Stimulated activated CD8-positive, alpha-beta memory T cell treated with anti-CD3 and anti-CD28 coated beads, Interleukin-15, amount 100 ng/mL, for 24 hours (primary cell): ENCODE data around the gene SLCO1A2.
"Not testable (repeated sequence)": the region's sequence is repeated elsewhere in the genome, so short reads cannot be mapped to it uniquely, and the experiment has no call there.

ENCODE experiments used
- DNase-seq: peaks from one replicate; pipeline ENCODE4 v3.0.0-alpha.2; 2020; ENCODE audit warnings: low read depth

The SLCO1A2 gene, protein sequence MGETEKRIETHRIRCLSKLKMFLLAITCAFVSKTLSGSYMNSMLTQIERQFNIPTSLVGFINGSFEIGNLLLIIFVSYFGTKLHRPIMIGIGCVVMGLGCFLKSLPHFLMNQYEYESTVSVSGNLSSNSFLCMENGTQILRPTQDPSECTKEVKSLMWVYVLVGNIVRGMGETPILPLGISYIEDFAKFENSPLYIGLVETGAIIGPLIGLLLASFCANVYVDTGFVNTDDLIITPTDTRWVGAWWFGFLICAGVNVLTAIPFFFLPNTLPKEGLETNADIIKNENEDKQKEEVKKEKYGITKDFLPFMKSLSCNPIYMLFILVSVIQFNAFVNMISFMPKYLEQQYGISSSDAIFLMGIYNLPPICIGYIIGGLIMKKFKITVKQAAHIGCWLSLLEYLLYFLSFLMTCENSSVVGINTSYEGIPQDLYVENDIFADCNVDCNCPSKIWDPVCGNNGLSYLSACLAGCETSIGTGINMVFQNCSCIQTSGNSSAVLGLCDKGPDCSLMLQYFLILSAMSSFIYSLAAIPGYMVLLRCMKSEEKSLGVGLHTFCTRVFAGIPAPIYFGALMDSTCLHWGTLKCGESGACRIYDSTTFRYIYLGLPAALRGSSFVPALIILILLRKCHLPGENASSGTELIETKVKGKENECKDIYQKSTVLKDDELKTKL

DNA sequence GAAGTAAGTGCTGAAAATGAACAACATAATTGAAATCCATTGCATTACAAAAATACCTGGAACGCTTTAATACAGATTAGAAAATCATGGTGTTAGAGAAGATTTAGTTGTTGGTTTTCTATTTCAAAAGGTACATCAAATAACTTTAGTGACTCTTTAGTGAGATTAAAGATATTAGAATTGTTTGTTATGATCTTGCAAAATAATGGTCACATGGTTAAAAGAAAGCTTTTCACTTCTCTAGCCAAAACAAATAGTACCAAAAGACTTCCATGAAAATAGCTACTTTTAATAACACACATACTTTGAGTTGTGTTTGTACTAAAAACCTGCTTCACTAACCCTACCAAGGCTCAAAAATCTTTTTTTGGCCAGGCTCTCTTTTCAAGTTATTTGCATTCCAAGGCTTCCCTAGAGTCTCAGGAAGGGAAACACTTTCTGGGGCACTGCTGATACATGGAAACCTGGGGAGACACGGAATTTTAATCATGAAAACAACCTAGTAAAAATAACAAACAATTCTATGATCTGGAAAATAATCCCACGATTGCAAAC lies at the start of gene SLCO1A2:
Gene SLCO1A2 (minus strand): TSS at position 147 of the 555 bp plus-strand sequence. CDS start 270 bp downstream, outside the sequence.
- no peak for DNase-seq

DNA sequence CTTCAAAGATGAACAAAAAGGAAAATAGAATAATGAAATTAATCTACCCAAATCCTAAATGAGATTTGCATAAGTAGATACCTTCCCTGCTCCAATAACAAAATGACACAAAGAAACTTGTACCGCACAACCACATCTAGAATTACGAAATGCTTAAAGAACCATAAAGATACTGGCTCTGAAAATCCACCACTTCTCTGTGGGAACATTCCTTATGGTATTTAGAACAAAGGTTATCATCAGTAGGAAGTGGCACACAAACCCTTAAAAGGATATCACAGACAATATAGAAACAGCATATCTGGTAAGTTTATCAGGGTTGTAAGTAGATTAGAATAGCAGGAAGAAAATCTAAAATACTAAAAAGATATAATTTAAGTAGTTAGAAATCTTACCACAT lies 49.5 kb upstream of the SLCO1A2 start:
- no peak for DNase-seq

DNA sequence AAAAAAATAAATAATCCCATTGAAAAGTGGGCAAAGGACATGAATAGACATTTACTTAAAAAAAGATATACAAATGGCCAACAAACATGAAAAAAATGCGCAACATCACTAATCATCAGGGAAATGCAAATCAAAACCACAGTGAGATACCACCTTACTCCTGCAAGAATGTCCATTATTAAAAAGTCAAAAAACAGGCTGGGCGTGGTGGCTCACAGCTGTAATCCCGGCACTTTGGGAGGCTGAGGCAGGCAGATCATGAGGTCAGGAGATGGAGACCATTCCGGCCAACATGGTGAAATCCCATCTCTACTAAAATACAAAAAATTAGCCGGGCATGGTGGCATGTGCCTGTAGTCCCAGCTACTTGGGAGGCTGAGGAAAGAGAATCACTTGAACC lies 46.6 kb upstream of the SLCO1A2 start:
- not testable (repeated sequence) for DNase-seq

DNA sequence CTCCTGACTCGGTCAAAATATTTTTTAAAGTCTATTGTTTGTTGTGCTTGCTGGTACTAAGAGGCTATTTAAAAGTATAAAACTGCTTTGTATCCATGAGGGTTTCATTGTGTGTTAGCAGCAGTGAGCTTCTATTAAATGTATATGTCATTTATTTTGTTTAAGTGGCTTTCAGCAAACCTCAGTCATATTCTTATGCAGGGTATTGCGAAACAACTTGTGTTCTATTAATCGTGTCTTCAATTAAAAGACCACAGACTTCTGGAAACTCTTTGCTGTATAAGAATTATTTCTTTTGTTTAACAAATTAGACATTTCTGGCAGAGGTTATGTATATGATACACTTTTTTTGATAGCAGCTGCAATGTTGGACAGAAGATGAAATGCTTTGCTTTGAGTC lies 44.5 kb upstream of the SLCO1A2 start:
- no peak for DNase-seq

DNA sequence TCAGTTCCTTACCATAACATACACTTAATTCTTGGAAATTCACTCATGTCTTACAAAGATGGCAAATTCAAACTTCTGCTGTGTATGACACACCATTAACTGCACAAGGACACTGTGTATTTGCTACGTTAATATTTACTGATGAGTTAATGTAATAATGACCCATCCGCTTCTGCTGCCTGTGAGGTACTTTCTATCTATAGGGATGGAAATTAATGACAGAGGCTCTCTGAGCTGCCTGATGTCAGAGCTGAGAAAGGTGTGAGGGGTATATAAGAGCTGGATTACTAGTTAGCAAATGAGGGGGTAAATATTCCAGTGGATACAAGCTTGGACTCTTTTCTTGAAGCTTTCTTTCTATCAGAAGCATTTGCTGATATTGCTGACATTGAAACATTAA lies 37.9 kb upstream of the SLCO1A2 start, which contains the start of gene IAPP:
Gene IAPP (plus strand): TSS at position 301 of the 400 bp plus-strand sequence. CDS start 450 bp downstream, outside the sequence.
- DNase-seq = no peak

DNA sequence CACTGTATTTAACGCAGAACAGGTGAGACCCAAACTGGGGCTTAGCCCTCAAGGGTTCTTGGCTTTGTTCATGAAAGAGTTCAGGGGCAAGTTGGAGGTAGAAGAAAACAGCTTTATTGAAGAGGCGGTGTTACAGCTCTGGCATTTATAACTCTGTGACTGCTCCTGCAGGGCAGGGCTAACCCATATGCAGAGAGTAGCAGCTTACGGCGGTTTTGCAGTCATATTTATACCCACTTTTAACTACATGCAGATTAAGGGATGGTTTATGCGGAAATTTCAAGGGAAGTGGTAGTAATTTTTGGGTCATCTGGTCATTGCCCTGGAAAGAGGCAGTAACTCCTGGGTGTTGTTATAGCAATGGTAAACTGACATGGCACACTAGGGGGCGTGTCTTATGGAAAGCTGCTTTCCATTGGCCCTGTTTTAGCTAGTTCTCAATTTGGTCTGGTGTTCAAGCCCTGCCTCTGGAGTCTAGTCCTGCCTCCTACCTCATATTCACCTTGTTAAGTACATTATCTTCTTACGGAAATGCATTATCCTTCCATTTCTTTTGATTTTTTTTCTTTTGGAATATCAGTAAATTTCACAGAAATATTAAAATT lies 36.2 kb upstream of the SLCO1A2 start:
- DNase-seq = no peak

DNA sequence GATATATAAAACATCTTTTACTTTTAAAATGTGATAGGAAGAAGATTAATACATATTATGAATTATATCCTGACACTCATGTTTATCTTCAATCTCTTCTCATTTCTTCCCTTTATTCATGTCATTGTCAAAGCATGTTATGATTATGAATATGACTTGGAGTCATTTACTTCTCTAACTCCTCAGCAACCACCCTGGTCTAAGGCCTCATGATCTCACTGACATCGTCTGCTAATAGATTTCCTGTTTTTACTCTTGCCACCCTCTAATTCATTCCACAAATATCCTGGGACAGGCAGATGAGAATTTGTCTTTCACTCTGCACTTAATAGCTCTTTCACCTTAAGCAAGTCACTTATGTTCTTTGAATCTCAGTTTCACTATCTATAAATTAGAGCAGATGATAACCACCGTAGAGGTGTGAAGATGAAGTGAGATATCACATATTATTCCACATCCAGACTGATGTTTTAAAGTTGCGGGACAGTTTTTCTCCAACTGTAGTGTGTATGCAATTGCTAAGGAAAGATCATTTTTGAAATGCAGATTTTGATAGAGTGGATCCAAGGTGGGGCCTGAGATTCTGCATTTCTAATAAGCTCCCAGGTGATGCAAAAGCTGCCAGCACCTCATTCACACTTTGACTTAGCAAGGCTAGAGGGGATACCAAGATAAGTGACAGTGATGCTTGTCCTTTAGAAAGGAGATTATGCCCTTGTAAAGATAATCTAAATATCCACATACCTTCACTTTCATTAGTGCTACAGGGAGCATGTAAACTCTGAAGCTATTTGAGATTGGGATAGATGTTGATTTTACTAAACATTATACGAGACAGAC lies 34.6 kb upstream of the SLCO1A2 start:
- DNase-seq = no peak

DNA sequence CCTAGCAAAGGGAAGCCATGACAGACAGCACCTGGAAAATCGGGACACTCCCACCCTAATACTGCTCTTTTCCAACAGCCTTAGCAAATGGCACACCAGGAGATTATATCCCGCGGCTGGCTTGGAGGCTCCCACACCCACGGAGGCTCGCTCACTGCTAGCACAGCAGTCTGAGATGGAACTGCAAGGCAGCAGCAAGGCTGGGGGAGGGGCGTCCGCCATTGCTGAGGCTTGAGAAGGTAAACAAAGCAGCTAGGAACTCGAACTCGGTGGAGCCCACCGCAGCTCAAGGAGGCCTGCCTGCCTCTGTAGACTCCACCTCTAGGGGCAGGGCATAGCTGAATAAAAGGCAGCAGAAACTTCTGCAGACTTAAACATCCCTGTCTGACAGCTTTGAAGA lies 25.9 kb upstream of the SLCO1A2 start:
- DNase-seq = not testable (repeated sequence)

DNA sequence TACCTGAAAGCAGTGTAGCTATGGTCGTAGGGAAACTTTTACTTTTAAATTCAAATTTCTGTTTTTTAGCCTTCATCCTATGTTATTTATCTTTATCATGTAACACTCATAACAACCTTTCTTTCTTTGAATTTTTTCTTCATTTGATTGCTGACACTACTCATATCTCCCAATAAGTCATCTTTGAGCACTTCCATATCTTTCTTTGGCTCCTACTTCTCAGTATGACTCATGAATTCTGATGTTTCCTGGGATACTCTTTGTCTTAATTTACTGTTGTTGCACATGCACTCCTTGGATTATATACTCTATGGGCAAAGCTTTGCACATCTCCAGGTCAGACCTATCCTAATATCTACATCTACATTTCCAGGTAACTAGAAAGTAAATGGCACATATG lies 19.9 kb upstream of the SLCO1A2 start:
- DNase-seq = no peak

DNA sequence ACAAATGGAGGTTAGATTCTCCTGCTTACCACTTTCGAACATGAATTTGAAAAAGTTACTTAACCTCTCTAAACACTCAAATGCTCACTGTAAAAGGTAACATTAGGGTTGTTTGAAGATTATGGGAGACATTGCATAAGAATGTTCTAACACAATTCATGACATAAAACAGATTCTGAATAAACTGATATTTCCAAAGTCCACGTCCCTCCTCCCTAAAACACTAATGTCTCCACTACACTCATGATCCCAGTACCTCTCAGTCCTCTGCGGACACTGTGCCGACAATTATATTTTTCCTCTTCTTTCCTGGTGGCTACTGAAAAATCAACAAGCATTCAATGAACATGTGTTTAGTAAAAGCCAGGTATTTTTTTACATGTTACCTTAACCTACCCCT lies 19.2 kb upstream of the SLCO1A2 start:
- DNase-seq = no peak

DNA sequence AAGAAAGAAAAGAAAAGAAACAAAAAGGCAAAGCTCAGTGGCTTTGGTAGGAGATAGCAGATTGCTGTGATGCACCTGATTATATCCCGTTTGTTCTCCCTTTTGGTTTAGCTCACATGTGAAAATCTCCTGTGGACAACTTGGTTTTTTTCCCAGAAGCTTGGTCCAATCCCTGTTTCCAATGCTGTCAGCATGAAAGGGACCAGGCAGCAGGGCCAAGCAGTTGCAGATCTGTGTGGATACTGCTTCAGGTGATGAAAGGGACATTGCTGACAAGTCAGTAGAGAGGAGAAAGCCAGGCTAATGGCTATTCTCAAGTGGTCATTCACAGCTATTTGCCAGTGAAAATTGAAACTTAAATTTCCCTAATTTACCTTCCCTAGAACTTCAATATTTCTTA lies 18.8 kb upstream of the SLCO1A2 start:
- no peak for DNase-seq

DNA sequence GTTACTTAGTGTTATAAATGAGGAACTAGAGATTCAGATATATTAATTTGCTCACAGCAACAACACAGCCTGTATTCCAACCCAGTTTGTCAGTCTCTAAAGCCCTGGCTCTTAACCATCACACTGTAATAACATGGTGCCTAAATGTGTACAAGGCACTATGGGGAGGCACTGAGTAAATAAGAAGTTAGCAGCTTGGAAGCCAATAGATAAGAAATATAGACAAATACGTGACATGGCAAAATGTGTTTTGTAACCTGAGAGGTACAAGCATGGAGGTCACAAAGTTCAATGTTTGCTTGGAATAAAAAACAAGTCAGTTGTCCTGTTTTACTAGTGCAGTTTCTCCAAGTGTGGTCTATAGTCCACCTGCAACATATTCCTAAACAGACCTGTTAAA lies 16.3 kb upstream of the SLCO1A2 start:
- DNase-seq = no peak

DNA sequence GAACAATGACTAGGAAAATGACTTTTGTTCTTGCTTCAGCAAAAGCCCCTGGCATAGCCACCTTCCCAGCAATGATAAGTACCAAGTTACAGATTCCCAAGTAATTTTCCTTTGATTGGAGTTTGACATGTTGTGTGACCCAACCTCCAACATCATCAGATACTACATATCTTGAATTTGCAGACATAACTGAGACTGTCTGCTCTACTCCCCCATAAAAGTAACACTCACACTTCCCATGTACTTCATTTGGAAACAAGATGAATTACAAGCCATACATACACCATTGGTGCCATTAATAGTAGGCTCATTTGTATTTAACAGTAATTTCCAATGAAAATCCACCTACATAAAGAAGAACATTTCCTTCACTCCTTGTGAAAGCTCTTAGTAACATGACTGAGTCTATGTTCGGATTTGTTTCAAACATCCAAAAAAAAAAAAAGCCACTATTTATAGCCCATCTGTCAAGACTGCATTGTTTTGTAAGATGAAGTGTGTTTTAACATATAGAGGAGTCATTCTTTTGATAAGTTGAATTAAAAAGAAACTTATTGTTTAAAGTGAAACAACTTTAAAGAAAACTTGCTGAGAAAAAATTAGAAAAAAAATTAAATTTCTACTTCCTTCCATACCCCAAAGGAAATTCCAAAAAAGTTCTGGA lies 12.0 kb upstream of the SLCO1A2 start:
- no peak for DNase-seq

DNA sequence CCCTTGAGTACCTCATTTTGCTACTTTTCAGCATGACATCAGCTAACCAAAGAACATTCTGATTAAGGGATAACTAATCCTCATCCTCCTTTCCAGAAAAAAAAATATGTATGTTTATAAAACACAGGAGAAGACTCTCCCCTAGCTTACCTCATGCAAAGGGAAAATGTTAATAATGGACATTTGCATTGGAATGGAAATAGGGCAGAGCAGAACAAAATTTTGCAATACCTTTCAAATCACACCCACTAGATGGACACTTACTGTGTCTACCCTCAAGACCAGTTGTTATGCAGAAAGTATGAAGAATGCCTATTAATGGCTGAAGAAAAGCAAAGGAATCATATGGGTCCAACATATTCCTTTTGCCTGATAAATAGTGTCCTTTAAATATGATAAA lies 8.9 kb upstream of the SLCO1A2 start:
- DNase-seq = no peak

DNA sequence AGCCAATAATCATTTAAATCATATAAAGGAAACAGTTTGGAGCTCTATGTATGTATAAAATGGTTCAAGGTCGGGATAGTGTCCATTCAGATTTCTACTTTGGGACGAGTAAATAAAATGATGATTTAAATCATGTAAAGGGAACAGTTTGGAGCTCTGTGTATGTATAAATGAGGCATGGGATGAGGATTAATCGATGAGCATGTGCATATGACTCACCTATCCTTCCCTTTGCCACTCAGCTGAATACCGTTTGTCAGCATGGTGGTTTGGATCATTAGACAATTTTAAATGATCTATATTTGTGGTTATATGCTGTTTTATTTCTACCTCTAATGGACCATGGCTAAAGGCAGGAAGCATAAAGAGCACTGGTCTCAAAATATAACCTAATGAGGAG lies 7.1 kb upstream of the SLCO1A2 start:
- no peak for DNase-seq

DNA sequence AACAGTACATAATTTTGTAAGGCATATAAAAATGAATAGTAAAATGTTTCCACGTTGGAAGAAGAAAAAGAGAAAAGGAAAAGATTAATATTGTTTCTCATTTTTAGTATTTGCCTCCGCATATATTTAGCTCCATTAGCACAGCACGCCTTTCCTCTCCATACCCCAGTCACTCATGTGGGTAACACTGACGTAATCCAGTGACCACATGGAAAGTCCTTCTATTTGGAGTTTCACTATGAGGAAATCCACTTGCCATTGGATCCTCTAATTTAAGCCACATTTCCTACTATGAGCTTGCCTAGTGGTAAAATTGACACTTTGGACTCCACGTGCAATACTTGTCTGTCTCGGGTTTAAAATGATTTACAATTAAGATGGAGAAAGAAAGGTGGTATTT lies 5.7 kb upstream of the SLCO1A2 start:
- DNase-seq = no peak

DNA sequence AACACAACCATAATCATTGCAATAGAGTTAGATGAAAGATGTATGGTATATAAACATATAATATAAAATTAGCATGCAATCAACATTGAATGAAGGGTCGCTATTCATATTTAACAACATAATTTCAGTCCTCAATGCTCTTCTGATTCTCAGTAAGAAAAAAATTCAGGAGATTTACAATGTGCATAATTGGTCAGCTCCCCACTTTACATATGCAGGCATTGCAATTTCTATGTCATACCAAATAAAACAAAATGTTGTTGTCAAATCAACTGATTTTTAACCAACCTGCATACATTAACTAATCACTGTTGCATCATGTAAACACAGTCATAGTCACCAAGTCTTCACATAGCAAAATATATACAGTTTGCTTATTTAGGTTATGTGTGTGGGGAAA lies 5.2 kb upstream of the SLCO1A2 start:
- no peak for DNase-seq

DNA sequence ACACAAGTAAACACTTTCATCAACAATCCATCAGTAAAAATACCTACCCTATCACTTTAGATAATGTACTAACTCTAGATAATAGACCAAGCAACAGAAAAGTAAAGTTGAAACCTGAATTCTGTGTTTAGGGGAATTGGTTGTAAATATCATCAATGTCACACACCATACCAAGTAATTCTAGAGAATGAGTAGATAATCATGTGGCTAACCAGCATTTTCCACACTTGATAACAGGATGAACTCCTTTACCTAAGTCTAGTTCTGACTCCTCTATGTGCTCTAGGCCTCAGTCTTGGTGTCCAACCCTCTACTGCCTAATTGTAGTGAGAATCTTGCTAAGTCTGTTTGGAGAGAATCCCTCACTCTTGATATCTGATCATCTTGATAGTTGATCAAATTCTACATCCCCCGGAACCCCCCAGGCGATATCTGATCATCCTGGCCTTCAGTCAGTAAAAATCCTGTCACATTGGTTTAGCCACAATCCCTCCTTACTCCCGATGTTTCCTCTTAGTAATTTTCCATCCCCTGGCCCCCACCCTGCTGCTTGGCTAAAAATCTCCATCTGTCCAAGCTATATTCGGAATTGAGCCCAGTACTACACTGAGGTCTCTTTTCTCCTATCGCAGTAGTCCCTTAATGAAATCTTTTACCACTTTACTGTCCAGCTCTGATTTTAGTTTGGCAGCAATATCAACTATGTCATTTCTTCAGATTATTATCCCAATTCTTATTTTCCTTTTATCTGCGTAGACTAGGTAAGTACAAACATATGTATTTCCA lies 3.4 kb upstream of the SLCO1A2 start:
- no peak for DNase-seq

DNA sequence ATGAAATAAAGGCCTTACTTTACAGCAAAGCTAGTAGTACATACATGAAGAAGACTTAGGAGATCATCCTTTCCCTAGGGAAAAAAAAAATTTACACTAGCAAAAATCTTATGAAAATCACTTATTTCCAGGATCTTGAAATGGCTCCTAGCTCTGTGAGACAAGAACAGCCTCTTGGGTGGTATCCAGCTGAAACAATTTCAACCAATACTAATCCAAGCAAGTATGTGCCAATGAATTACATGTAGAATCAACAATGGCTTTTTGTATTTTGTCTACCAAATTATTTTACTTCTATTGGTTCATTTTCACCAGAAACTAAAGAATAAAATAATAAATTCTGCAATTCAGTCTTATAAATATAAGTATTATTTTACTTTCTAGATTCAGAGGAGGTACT lies 2.7 kb upstream of the SLCO1A2 start:
- no peak for DNase-seq

DNA sequence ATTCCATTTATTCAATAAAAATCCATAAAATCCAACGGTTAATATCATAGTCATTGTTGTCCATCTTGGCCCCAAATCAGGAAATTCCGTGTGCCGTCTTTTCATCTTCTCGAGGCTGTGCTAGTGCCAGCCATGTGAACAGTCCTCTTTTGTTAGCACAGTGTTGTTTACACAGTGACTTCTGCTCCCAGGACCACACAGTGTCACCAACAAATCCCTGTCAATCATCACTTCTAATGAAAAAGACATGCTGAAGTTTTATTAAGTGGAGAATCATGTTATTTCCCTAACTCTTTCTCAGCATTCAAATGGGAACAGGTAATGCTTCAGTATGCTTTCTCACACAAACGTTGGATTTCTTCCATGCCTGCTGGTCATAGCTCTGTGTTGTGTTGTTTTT lies 1.9 kb upstream of the SLCO1A2 start:
- no peak for DNase-seq
